Activated gamma-delta T cell treated with anti-CD3 and anti-CD28 coated beads, Interleukin-2, amount 50 U/mL, for 16 hours (primary cell): ENCODE results near the gene DNAI4.
"Not testable (repeated sequence)": the region's sequence is repeated elsewhere in the genome, so short reads cannot be mapped to it uniquely, and the experiment has no call there.

Source experiments
- DNase-seq: peaks from one replicate; pipeline ENCODE4 v3.0.0-alpha.2; 2020; ENCODE audit warnings: low read depth

The DNAI4 gene

GRCh38 chr1:66929146-66929688 lies 4.6 kb upstream of the DNAI4 start:
- no peak for DNase-seq

GRCh38 chr1:66927528-66927927 lies 2.9 kb upstream of the DNAI4 start:
- no peak for DNase-seq

- no peak for DNase-seq
Measured at GRCh38 chr1:66925944-66926343, 1.3 kb upstream of the DNAI4 start.

GRCh38 chr1:66925558-66925910 lies 878 bp upstream of the DNAI4 start:
- no peak for DNase-seq

- DNase-seq = no peak
Measured at GRCh38 chr1:66920543-66920942, 4.1 kb downstream of the DNAI4 start.

GRCh38 chr1:66919828-66920227 lies 4.8 kb downstream of the DNAI4 start:
- no peak for DNase-seq

- no peak for DNase-seq
Measured at GRCh38 chr1:66919063-66919462, 5.6 kb downstream of the DNAI4 start.

GRCh38 chr1:66917476-66917875 lies 7.2 kb downstream of the DNAI4 start:
- DNase-seq = no peak

GRCh38 chr1:66916320-66916719 lies 8.3 kb downstream of the DNAI4 start:
- no peak for DNase-seq

- not testable (repeated sequence) for DNase-seq
Measured at GRCh38 chr1:66915203-66915602, 9.5 kb downstream of the DNAI4 start.

- DNase-seq = no peak
Measured at GRCh38 chr1:66893712-66894111, 30.9 kb downstream of the DNAI4 start.

- no peak for DNase-seq
Measured at GRCh38 chr1:66890621-66891020, 34.0 kb downstream of the DNAI4 start.

- no peak for DNase-seq
Measured at GRCh38 chr1:66889030-66889429, 35.6 kb downstream of the DNAI4 start.

- no peak for DNase-seq
Measured at GRCh38 chr1:66876664-66877063, 48.0 kb downstream of the DNAI4 start.

GRCh38 chr1:66873111-66873510 lies 51.5 kb downstream of the DNAI4 start:
- no peak for DNase-seq

- not testable (repeated sequence) for DNase-seq
Measured at GRCh38 chr1:66872024-66872423, 52.6 kb downstream of the DNAI4 start.

GRCh38 chr1:66867501-66867900 lies 57.2 kb downstream of the DNAI4 start:
- DNase-seq = no peak

- no peak for DNase-seq
Measured at GRCh38 chr1:66860529-66860928, 64.1 kb downstream of the DNAI4 start.

GRCh38 chr1:66853379-66853778 lies 71.3 kb downstream of the DNAI4 start:
- no peak for DNase-seq

- DNase-seq = no peak
Measured at GRCh38 chr1:66852870-66853269, 71.8 kb downstream of the DNAI4 start.

- no peak for DNase-seq
Measured at GRCh38 chr1:66850989-66851388, 73.7 kb downstream of the DNAI4 start.

GRCh38 chr1:66848193-66848592 lies 76.5 kb downstream of the DNAI4 start:
- DNase-seq = no peak

GRCh38 chr1:66840929-66841328 lies 83.7 kb downstream of the DNAI4 start:
- DNase-seq = no peak

GRCh38 chr1:66834926-66835325 lies 89.7 kb downstream of the DNAI4 start:
- DNase-seq = no peak

- DNase-seq = no peak
Measured at GRCh38 chr1:66833112-66833511, 91.5 kb downstream of the DNAI4 start.
